Esophagus muscularis mucosa (tissue), 4 donors: ENCODE measurements around the gene SLC48A1. TPM values are rescaled to one million over a fixed set of nuclear protein-coding genes. Genes with fewer than 3 reads are reported as not detected.

Source experiments
- DNase-seq: peaks from one replicate; pipeline ENCODE4 v3.0.0-alpha.2; 2017; ENCODE audit errors: extremely low spot score
- H3K27ac ChIP-seq, 4 donors: fragments of 200-600 bp; sonication (generic); replicated peaks in 1 of 4; 1 replicate in 3 of 4; 2 replicates in 1 of 4; pipeline ENCODE4 v1.5.1; 2016 to 2019; ENCODE audit warnings: mild to moderate bottlenecking in 1 of 4
- H3K27me3 ChIP-seq, 4 donors: fragments of 200-600 bp; sonication (generic); one replicate each; pipeline versions ENCODE4 v1.5.1 to v1.6.0; 2016 to 2019
- H3K36me3 ChIP-seq, 4 donors: fragments of 200-600 bp; sonication (generic); one replicate each; pipeline ENCODE4 v1.5.1; 2016 to 2019
- H3K4me1 ChIP-seq, 4 donors: fragments of 200-600 bp; sonication (generic); one replicate each; pipeline ENCODE4 v1.5.1; 2016 to 2019
- H3K4me3 ChIP-seq, 4 donors: fragments of 200-600 bp; sonication (generic); 1 replicate in 2 of 4; 2 replicates in 2 of 4; pipeline ENCODE4 v1.5.1; 2016 to 2019; ENCODE audit warnings: mild to moderate bottlenecking in 4 of 4, moderate library complexity in 1 of 4
- H3K9me3 ChIP-seq, 4 donors: fragments of 200-600 bp; sonication (generic); 1 replicate in 3 of 4; 2 replicates in 1 of 4; pipeline ENCODE4 v1.5.1; 2016 to 2019
- CTCF ChIP-seq, 3 experiments: fragments of 200-600 bp in 2 of 3; fragments of 450-650 bp in 1 of 3; sonication (generic) in 2 of 3; IDR thresholded peaks; one replicate each; pipeline ENCODE4 v1.5.1; 2017 to 2019; ENCODE audit warnings: antibody characterized with exemption in 3 of 3, mild to moderate bottlenecking in 2 of 3, moderate library complexity in 1 of 3
- EP300 ChIP-seq: sonication (generic); formaldehyde crosslinking; IDR thresholded peaks from one replicate; pipeline ENCODE4 v1.6.1; 2017; ENCODE audit warnings: antibody characterized with exemption
- POLR2A ChIP-seq: fragments of 450-650 bp; IDR thresholded peaks from one replicate; pipeline ENCODE4 v1.6.1; 2017; ENCODE audit warnings: antibody characterized with exemption, moderate library complexity, mild to moderate bottlenecking, low read depth
- POLR2AphosphoS5 ChIP-seq, 2 donors: sonication (generic); formaldehyde crosslinking; IDR thresholded peaks; one replicate each; pipeline ENCODE4 v1.6.1; 2017; ENCODE audit warnings: antibody characterized with exemption in 2 of 2
- WGBS: methylation state at CpG from one replicate; pipeline ENCODE4 v1.1.5; 2018; 5-methylcytosine and 5-hydroxymethylcytosine counted together
- intact Hi-C: fragments of 100-400 bp; cut with DNase I; formaldehyde crosslinking; loops from one replicate; pipeline ENCODE4 v1.15.1; 2023
- total RNA-seq, 4 donors: library from RNA; depleted of rRNA; stranded (reverse); fragments of >200 nt; gene quantifications; one replicate each; pipeline versions ENCODE4 v1.1.0 to v1.2.1, GENCODE V29; 2016

Gene SLC48A1
- total RNA-seq, 4 donors from 2014 or later, result 34.5 to 56.0 (median 40.7) TPM

DNA sequence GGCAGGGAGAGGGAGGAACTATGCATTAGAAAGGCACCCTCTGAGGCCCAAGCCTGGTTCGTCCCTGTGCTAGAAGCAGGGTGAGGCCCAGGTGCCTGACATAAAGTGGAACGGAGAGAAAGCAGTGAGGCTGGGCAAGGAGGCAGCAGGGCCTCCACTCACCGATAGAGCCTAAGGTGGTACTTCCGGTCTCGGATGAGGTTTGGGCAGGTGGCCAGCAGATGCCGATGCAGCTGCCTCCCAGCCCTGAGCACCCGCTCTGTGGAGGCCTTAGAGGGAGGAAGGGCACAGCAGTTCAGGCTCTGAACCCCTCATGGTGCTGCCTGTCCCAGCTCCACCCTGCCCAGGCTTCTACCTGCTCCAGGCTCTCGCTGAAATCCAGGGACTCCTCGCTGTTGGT lies 21.5 kb upstream of the SLC48A1 start:
- intact Hi-C loops, result no loop called here
- no peaks in the 10 kb centered on the region for H3K27me3 ChIP-seq
- peaks cover 29 to 50% (median 37%) of the 10 kb centered on the region in 4 donors for H3K4me1 ChIP-seq
- peaks cover 0 to 62% (median 29%) of the 10 kb centered on the region in 4 donors for H3K36me3 ChIP-seq
- H3K4me3 ChIP-seq, result no peak overlapping the region
- WGBS, result 86% methylated on average over 7 of the region's 9 CpGs
- no peak overlapping the region for H3K27ac ChIP-seq
- no peak for TF ChIP-seq POLR2AphosphoS5 (IDR thresholded peaks at IDR 0.05)
- TF ChIP-seq EP300, result no peak
- TF ChIP-seq POLR2A, result no peak
- no peaks in the 10 kb centered on the region for H3K9me3 ChIP-seq
- DNase-seq, result no peak

- Histone ChIP-seq H3K27me3 (no peaks in the 10 kb centered on the region), H3K36me3 (peaks cover 0 to 57% (median 26%) of the 10 kb centered on the region in 4 donors), H3K9me3 (no peaks in the 10 kb centered on the region), H3K4me3 (no peak overlapping the region), H3K27ac (peak overlapping the region in 2 of 4 donors; percentile 28 to 72), H3K4me1 (peaks cover 29 to 50% (median 37%) of the 10 kb centered on the region in 4 donors)
- no peak for TF ChIP-seq CTCF (IDR thresholded peaks at IDR 0.05)
- WGBS, result 100% methylated on average over 3 of the region's 4 CpGs
- no peak for DNase-seq
- intact Hi-C loops, result no loop called here
Measured at GRCh38 chr12:47752121-47752520, 20.9 kb upstream of the SLC48A1 start.

DNA sequence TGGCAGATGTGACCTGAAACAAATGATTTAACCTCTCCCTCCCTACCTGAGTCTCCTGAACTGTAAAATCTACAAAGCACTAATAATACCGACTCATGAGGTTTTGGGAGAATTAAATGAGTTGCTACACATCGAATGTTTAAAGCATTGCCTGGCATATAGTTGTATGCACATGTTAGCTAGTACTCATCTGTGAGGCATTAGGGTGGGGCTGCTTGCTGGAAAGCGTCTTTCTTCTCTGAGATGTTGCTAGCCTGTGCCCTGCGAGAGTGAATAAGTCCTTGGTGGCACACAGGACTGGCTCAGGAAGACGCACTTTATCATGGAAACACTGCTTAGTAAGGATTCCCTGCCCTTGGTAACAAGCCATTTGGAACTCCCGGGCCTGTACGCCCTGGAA lies 20.5 kb upstream of the SLC48A1 start:
- H3K27ac ChIP-seq, result peak overlapping the region in 3 of 4 donors; percentile 28 to 72 (median 68)
- H3K27me3 ChIP-seq, result no peaks in the 10 kb centered on the region
- TF ChIP-seq EP300, result no peak
- TF ChIP-seq CTCF (IDR thresholded peaks at IDR 0.05), result no peak
- no peak for TF ChIP-seq POLR2A
- no peak for TF ChIP-seq POLR2AphosphoS5 (IDR thresholded peaks at IDR 0.05)
- H3K4me3 ChIP-seq, result no peak overlapping the region
- peaks cover 0 to 53% (median 24%) of the 10 kb centered on the region in 4 donors for H3K36me3 ChIP-seq
- WGBS, result 78% methylated on average over 7 of the region's 7 CpGs
- DNase-seq, result no peak
- H3K9me3 ChIP-seq, result no peaks in the 10 kb centered on the region
- intact Hi-C loops, result no loop called here
- peaks cover 30 to 50% (median 39%) of the 10 kb centered on the region in 4 donors for H3K4me1 ChIP-seq

DNA sequence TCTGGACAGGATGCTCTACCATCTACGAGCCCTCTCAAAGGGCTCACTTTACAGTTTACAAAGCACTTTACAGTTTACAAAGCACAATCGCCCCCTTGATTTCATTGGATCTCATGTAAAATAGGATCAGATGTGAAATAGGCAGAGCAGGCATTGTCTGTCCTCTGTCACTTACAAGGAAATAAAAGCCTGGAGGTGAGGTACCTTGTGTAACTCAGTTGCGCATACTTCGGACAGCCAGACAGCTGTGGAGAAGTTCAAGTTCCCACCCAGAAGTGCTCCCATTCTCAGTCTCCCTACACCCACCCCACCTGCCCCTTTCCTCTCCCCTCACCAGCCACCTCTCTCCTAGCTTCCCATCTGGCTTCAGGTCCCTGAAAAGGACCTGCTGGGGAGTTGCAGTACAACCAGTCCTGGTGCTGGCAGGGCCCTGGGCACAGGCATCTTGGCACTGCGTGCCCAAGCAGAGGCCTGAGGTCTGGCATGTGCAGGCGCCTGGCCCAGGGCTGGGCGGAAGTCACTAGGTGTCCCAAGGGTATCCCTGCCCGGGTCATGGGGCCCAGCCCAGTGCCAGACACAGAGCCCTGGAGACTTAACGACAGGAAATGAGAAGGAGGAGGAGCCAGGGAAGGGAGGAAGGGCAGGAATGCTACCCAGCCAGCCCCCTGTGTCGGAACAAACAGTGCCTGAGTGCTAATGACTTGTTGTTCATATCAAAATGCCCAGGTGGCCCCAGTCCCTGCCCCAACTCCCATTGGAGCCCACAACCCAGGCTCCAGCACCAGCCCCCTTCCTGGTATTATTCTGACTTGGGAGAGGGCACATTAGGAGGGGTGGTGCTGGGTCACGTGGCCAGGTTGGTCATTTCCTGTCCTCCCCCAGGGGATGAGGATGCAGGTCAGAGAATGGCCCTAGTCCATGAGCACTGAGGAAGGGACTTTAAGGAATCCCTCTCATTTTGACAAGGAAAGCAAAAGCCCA lies 19.7 kb upstream of the SLC48A1 start:
- DNase-seq, result no peak
- peak overlapping the region in 1 of 4 donors; percentile 18 for H3K4me3 ChIP-seq
- intact Hi-C loops, result no loop called here

DNA sequence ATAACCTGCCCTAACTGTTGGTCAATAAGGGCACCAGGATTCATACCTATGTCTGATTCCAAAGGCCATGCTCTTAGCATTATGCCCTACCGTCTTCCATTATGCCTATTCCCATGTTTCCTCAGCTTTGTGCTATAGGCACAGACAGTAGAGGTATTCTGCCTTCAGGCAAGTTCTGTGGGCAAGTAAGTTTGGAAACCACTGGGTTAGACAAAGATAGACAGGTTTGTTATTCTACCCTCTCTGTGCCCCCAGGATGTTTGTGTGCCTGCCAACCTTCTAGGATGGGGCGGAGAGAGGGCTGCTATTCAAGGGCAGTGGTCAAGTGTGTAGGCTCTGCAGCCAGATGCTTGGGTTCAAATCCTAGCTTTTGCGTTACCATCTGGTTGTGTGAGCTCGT lies 18.9 kb upstream of the SLC48A1 start:
- Histone ChIP-seq H3K27me3 (no peaks in the 10 kb centered on the region), H3K9me3 (no peaks in the 10 kb centered on the region), H3K4me3 (peak overlapping the region in 2 of 4 donors; percentile 22 to 75), H3K36me3 (peaks cover 0 to 37% (median 15%) of the 10 kb centered on the region in 4 donors), H3K27ac (peak overlapping the region; percentile 44 to 72 (median 67)), H3K4me1 (peaks cover 45 to 62% (median 52%) of the 10 kb centered on the region in 4 donors)
- TF ChIP-seq POLR2AphosphoS5 (IDR thresholded peaks at IDR 0.05), result no peak
- no peak for TF ChIP-seq EP300
- no peak for TF ChIP-seq CTCF (IDR thresholded peaks at IDR 0.05)
- TF ChIP-seq POLR2A, result no peak
- no peak for DNase-seq
- intact Hi-C loops, result no loop called here
- 84% methylated on average over 4 of the region's 4 CpGs for WGBS

More for the DNA sequence above, 19.7 kb upstream of the SLC48A1 start:
- Histone ChIP-seq H3K27ac (peak overlapping the region; percentile 44 to 72 (median 67)), H3K9me3 (no peaks in the 10 kb centered on the region), H3K4me1 (peaks cover 37 to 58% (median 46%) of the 10 kb centered on the region in 4 donors), H3K36me3 (peaks cover 0 to 45% (median 20%) of the 10 kb centered on the region in 4 donors), H3K27me3 (no peaks in the 10 kb centered on the region)
- WGBS, result 67% methylated on average over 9 of the region's 11 CpGs
- TF ChIP-seq POLR2A (no peak), POLR2AphosphoS5 (IDR thresholded peaks at IDR 0.05) (peak; percentile 28 to 49)
